ENCODE data around the gene PADI1.

DNA sequence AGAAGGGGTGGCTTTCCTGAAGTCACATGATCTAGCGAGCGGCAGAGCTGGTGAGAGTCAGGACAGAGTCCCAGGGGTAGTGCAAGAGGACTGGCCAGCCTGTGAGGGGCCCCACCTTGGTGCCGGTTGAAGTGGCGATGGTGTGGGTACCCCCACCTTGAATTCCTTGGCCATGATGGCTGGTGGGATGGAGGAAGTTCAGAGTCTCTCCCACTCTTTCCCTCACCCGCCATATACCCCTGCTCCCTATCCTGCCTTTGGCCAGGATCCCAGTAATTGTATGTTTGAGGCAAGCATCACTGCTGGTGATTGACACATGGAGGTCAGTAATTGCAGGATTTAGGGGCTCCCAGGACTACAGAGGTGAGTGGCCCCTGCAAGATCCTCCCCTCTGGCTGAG lies 55.8 kb downstream of the PADI1 start:
- TF ChIP-seq, protein P1, sequence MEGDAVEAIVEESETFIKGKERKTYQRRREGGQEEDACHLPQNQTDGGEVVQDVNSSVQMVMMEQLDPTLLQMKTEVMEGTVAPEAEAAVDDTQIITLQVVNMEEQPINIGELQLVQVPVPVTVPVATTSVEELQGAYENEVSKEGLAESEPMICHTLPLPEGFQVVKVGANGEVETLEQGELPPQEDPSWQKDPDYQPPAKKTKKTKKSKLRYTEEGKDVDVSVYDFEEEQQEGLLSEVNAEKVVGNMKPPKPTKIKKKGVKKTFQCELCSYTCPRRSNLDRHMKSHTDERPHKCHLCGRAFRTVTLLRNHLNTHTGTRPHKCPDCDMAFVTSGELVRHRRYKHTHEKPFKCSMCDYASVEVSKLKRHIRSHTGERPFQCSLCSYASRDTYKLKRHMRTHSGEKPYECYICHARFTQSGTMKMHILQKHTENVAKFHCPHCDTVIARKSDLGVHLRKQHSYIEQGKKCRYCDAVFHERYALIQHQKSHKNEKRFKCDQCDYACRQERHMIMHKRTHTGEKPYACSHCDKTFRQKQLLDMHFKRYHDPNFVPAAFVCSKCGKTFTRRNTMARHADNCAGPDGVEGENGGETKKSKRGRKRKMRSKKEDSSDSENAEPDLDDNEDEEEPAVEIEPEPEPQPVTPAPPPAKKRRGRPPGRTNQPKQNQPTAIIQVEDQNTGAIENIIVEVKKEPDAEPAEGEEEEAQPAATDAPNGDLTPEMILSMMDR (conservative IDR thresholded peaks at IDR 0.05; ENCODE audit: low read length) = no peak
- no peak for TF ChIP-seq EZH2phosphoT487 (IDR thresholded peaks at IDR 0.05; ENCODE audit: borderline replicate concordance, low read depth, low read length)
